Urothelium cell line (cell line): Measurements from ENCODE around the gene BLVRB.
"Not testable (repeated sequence)": the region's sequence is repeated elsewhere in the genome, so short reads cannot be mapped to it uniquely, and the experiment has no call there.

Source experiments
- DNase-seq: peaks from one replicate; pipeline ENCODE4 v3.0.0; 2011; ENCODE audit warnings: low spot score, mixed read lengths
- FAIRE-seq: peaks from 2 replicates; lab custom pipeline; 2011; peaks lifted over from hg19 to GRCh38; lab: Jason Lieb, UNC

BLVRB gene

DNA sequence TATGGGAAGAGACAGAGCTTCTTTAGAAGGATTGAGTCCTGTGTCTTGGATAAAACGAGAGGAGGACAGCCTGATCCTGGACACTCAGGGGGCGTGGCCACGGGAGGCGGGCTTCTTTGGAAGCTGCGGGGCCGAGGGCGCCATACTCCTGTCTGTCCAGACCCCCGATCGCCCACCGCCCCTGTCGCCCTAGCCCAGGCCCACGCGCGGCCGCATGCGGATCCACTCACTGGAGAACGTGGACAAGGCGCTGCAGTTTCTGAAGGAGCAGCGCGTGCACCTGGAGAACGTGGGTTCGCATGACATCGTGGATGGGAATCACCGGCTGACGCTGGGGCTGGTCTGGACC lies 24.3 kb upstream of the BLVRB start:
- FAIRE-seq, result no peak

DNA sequence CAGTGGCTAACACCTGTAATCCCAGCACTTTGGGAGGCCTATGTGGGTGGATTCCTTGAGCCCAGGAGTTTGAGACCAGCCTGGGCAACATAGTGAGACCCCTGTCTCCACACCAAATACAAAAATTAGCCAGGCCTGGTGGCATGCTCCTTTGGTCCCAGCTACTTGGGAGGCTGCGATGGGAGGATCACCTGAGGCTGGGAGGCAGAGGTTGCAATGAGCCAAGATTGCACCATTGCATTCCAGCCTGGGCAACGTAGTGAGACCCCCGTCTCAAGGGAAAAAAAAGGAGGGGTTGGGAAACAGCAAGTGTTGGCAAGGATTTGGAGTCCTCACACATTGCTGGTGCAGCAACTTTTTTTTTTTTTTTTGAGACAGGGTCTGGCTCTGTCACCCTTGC lies 20.5 kb upstream of the BLVRB start:
- FAIRE-seq (no peak), DNase-seq (no peak)

More for the DNA sequence above, 24.3 kb upstream of the BLVRB start:
- DNase-seq, result no peak

DNA sequence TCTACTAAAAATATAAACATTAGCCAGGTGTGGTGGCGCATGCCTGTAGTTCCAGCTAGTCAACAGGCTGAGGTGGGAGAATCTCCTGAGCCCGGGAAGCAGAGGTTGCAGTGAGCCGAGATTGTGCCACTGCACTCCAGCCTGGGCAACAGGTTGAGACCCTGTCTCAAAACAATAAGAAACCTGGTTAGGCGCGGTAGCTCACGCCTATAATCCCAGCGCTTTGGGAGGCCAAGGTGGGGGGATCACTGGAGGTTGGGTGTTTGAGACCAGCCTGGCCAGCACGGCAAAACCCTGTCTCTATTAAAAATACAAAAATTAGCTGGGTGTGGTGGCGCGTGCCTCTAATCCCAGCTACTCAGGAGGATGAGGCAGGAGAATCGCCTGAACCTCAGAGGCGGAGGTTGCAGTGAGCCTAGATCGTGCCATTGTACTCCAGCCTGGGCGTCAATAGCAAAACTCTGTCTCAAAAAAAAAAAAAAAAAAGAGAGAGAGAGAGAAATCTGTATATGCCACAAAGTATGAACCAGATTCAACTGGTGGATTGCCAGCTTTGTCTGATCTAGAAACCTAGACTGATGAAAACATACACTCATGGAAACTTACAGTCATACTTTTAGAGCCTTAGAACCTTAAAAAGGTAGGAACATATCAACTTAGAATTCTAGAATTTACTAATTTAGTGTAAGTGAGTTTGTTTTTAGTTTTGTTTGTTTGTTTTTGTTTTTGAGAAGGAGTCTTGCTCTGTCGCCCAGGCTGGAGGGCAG lies 10.5 kb upstream of the BLVRB start:
- not testable (repeated sequence) for DNase-seq, FAIRE-seq

DNA sequence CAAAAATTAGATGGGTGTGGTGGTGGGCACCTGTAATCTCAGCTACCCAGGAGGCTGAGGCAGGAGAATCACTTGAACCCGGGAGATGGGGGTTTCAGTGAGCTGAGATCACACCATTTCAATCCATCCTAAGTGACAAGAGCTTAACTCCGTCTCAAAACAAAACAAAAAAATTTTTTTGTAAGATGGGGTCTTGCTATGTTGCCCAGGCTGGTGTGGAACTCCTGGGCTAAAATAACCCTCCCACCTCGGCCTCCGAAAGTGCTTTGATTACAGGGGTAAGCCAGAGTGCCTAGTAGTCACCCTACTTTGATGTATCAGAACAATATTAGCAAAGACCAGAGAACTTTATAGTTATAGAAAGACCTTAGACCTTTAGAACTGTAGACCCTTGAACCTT lies 9.2 kb upstream of the BLVRB start:
- DNase-seq (no peak), FAIRE-seq (no peak)

DNA sequence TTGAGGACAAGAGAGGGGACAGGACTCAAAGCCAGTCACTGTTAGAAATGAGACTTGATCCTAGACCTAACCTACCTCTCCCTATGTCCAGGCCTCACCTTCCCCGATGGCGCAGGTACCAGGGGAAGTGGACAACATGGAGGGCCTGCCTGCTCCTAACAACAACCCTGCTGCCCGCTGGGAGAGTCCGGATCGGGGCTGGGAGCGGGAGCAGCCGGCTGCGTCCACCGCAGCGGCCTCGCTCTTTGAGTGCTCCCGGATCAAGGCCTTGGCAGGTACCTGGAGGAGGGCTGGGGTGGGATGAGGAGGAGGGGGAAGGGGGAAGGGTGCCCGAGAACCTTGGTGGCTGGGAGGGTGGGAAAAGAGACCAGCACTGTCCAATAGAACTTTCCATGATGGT lies 7.0 kb upstream of the BLVRB start:
- DNase-seq (no peak), FAIRE-seq (no peak)

DNA sequence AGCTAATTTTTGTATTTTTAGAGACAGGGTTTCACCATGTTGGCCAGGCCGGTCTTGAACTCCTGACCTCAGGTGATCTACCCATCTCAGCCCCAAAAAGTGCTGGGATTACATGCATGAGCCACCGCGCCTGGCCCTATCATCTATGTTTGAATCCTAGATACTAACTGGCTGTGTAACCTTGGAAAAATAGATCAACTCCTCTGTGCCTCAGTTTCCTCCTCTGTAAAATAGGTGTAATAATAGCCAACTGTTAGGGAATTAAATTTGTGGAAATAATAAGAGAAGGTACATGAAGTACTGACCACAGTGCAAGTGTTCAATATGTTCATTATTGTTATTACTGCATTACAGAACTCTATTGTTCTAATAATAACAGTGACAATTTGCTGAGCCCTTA lies 5.6 kb upstream of the BLVRB start:
- FAIRE-seq (no peak), DNase-seq (no peak)

DNA sequence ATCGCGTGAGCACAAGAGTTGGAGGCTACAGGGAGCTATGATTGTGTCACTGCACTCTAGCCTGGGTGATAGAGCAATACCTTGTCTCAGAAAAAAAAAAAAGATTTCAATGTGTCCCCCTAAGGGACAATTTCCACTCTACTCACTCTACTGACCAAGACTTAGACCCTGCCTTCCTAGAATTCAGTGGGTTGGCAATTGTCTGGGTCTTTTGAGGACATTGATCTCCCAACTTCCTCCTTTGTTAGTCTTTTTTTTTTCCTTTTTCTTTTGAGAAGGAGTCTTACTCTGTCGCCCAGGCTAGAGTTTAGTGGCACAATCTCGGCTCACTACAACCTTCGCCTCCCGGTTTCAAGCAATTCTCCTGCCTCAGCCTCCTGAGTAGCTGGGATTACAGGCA lies 3.5 kb upstream of the BLVRB start:
- no peak for FAIRE-seq

DNA sequence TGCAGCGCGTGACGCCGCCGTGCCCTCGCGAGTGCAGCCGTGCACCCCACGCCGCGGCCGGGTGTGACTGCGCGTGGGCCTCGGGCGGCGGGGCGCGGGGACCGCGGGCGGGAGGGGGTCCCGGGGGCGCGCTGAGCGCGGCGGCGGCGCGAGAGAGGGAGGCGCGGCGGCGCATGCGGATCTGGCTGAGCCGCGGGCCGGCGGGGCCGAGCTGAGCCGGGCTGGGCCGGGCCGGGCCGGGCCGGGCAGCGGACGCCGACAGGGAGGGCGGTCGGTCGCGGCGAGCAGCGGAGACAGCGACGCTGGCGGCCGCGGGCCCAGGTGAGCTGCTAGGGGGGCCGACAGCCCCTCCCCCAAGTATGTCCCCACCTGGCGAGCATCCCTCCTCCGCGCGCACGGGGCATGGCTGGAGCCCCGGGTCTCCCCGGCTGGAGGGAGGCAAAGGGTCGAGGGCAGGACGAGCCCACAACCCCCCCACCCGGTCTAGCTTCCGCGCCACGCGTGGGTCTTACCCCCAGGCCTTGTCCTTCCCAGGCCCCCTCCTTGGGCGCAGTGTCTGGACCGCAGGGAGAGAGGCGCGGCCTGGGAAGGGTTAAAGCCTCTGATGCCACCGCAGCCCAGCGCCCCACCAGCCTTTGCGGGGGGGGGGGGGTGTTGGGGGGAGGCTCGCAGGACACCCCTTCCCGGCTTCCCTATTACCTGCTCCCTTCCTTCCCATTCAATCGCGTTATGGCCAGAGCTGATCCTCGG lies 1.6 kb upstream of the BLVRB start, which contains the start of gene SPTBN4:
SPTBN4 (plus strand) TSS at position 17 of the 750 bp plus-strand sequence. CDS start 5,621 bp downstream, outside the sequence.
- FAIRE-seq (no peak), DNase-seq (no peak)

More for the DNA sequence above, 3.5 kb upstream of the BLVRB start:
- DNase-seq, result no peak

DNA sequence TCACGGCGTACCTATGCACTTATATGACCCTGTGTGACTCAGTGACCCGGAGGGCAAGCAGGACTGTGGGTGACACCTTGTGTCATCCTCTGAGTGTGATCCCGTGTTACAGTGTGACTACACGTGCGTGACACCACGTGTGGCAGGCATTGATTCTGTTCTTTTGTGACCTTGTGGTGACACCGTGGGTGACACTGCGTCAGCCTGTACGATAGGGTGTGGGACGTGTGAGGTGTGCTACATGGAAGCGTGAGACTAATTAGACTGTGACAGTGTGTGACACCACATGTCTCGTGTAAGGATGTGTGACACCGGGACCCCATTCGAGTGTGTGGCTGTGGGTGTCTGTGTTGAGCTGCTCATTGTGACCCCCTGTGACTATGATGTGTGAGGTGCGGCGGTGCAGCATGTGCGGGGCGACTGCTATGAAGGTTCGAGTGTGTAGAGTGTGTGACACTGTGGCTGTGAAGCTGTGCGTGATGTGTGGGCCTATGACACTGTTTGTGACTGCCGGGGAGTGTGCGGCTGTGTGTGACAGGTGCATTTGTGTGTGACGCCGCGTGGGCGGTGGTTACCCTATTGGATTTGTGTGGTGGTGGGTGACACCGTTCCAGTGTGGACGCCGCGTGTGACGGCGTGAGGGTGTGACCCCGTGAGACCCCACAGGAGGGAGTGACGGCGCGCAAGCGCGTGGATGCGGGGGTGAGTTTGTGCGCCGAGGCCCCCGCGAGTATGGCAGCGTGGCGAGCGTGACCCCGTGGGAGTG lies 857 bp upstream of the BLVRB start:
- peak; percentile 50 for FAIRE-seq
- DNase-seq, result no peak

DNA sequence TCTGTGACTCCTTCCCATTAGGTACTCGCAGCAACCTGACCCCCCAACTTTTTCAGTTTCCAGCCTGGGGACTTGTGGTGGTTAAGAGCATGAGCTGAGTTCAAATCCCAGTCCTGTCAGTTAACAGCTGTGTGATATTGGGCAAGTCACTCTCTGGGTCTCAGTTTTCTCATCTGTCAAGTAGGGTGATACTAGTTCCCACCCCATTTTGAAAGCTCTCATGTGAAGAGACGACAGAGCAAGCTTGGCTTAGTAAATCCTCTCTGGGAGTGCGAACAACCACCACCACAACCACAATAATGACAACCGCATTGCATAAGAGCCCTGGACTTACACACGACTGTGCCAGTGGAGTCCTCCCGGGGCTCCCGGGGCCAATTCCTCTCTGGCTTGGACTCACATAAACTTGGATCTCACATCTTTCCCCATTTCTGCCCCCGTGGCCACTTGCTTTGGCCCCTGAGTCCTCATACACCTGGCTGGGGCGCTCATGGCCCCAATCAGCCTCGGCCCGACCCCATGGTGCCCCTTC lies 454 bp downstream of the BLVRB start:
- DNase-seq, result no peak
- FAIRE-seq, result no peak

DNA sequence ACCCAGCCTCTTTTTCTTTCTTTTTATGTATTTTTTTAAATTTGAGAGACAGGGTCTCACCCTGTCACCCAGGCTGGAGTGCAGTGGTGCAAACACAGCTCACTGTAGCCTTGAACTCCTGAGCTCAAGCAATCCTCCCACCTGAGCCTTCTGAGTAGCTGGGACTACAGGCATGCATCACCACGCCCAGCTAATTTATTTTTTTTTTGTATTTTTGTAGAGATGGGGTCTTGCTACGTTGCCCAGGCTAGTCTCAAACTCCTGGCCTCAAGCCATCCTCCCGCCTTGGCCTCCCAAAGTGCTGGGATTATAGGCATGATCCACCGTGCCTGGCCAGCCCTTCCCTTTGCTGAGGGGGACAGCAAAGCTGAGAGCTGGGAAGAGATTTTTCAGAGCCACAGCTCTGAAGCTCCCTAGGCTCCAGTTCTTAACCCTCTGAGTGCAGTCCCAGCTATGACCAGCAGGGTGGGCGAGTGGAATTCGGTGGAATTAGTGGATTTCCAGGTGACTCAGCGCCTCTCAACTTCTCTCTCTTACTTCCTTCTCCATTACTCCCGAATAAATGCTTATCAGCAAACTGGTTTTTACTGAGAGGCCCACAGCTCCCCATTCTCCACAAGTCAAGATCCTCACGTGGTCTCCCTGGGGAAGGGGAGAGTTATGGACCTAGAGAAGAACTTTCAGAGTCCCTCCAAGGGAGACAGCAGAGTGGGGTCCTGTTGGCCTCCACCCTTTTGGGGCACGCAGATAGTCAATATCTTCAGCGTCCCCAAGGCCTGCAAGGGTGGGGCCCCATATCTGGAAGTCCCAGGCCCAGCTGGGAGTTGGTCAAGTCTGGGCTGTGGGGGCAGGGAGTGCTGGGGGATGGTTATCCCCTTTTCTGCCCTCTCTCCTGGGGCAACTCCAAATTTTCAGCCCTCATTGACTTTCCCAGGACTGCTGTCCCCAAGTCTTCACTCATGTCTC lies 1.2 kb downstream of the BLVRB start:
- peak; percentile 76 for DNase-seq
- no peak for FAIRE-seq

DNA sequence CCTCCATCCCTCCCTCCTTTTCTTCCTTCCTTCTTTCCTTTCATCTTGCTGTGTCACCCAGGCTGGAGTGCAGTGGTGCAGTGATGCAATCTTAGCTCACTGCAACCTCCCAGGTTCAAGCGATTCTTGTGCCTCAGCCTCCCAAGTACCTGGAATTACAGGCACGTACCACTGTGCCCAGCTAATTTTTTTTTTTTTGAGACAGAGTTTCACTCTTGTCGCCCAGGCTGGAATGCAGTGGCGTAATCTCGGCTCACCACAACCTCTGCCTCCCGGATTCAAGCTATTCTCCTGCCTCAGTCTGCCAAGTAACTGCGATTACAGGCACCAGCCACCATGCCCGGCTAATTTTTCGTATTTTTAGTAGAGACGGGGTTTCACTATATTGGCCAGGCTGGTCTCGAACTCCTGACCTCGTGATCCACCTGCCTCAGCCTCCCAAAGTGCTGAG lies 1.9 kb downstream of the BLVRB start:
- not testable (repeated sequence) for DNase-seq, FAIRE-seq

DNA sequence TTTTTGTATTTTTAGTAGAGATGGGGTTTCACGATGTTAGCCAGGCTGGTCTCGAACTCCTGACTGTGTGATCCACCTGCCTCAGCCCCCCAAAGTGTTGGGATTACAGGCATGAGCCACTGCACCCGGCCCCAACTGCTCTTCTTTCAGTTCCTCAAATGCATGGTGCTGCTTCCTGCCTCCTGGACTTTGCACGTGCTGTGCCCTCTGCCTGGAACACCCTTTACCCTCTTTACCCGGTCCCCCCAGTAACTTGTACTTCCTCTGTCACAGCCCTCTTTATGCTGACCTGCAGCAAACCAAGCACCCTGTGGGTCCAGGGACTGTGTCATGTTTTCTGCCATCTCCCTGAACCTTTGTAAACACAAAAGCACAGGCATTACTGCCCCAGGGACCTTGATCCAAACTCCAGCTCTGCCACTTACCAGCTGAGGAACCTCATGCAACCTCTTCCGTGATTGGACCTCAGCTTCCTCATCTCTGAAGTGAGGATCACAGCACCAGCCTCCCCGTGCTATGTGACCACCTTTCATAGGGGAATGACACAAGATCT lies 3.8 kb downstream of the BLVRB start:
- FAIRE-seq (no peak), DNase-seq (no peak)

DNA sequence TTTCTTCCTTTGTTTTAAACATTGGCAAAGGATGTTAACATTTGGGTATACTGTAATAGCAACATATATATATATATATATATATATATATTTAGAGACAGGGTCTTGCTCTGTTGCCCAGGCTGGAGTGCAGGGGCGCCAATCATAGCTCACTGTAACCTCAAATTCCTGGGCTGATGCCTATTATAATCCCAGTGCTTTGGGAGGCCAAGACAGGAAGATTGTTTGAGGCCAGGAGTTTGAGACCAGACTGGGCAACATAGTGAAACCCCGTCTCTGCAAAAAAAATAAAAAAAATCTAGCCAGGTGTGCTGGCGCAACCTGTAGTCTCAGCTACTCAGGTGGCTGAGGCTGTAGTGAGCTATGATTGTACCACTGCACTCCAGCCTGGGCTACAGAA lies 5.4 kb downstream of the BLVRB start:
- no peak for DNase-seq
- FAIRE-seq, result no peak

DNA sequence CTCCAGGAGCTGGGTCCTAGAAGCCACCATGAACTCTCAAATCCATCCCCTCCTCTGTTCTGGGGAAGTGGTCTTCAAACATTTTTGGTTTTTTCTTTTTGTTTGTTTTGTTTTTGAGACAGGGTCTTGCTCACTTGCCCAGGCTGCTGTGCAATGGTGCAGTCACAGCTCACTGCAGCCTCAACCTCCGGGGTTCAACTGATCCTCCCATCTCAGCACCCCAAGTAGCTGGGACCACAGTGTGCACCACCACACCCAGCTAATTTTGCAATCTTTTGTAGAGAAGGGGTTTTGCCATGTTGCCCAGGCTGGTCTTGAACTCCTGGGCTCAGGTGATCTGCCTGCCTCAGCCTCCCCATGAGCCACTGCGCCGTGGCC lies 7.0 kb downstream of the BLVRB start:
- no peak for FAIRE-seq

DNA sequence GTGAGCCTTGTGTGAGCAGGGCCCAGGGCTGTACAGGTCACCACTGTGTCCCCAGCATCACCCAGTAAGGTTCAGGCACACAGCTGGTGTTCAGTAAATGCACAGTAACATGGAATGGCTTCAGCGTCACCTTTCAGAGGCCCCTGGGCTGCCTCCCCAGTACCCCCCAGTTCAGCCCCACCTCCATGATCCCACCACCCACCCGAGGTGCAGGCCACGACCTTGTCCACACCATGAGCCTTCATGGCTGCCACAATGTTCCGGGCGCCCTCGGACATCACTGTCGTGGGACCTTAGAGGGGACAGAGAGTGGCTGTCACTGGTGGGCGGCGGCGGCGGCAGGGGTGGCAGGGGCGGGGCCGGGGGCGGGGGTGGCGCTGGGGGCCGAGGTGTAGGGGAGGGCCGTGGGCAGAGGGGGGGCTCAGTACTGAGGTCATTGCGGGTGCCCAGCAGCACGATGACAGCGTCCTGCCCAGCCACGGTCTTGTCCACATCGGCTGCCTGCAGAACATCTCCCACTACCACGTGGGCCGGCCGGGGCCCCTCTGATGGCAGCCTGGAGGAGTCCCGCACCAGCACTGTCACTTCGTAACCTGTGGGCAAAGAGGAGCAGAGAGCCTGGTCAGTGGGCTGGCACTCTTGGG lies 7.5 kb downstream of the BLVRB start:
- DNase-seq, result no peak
- no peak for FAIRE-seq

More for the DNA sequence above, 7.0 kb downstream of the BLVRB start:
- no peak for DNase-seq

DNA sequence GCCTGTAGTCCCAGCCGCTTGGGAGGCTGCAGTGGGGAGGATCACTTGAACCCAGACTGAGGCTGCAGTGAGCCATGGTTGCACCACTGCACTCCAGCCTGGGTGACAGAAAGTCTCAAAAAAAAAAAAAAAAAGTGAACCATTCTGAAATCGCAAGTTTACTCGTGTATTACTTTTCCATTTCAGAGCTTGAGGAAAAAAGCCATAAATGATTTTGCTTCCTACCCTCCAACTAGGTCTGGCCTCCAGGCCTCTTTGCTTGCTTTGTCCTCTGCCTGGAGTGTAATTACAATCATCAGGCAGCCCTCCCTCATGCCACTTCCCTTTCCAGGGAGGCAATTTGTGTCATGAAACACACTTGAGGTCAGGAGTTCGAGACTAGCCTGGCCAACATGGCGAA lies 8.5 kb downstream of the BLVRB start:
- DNase-seq (no peak), FAIRE-seq (no peak)

DNA sequence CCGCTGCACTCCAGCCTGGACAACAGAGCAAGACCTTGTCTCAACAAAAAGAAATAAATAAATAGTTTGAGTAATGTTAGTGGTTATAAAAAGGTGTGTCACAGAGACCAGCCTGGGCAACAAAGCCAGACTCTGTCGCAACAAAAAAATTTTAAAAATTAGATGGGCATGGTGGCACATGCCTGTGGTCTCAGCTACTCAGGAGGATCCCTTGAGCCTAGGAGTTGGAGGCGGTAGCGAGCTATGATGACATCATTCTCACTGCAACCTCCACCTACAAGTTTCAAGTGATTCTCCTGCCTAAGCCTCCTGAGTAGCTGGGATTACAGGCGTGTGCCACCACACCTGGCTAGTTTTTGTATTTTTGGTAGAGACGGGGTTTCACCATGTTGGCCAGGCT lies 11.6 kb downstream of the BLVRB start:
- FAIRE-seq, DNase-seq: not testable (repeated sequence)

DNA sequence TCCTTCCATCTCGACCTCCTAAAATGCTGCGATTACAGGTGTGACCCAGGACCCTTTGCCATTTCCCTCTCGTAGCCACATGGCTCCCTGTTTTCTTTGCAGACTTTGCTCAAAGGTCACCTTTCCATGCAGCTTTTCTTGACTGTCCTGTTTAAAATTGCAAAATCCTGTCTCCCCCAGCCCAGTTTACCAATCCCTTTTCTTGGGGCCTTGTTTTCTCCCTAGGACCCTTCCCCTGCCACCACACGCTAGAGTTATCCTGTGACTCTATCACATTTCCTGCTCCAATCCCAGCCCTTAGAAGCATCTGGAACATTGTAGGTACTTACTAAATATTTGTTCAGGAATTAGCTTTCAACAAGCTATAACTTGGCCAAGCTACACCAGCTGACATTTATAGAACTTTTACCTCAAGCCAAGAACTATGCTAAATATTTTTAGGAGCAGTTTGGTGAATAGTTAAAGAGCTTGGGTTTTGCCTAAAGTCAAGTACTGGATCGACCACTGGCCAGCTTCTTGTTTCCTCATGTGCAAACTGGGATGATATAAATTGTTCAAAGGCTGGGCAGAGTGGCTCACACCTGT lies 12.3 kb downstream of the BLVRB start:
- no peak for FAIRE-seq
- DNase-seq, result no peak
